H1 (cell line): ENCODE data around the gene CAPN10. TPM values are rescaled to one million over a fixed set of nuclear protein-coding genes. Genes with fewer than 3 reads are reported as not detected.

Experiments
- CEBPB ChIP-seq: IDR thresholded peaks from 2 replicates; pipeline ENCODE4 v1.6.1; 2012; ENCODE audit warnings: low read depth, low read length
- CHD2 ChIP-seq: IDR thresholded peaks from 2 replicates; pipeline ENCODE4 v1.6.1; 2012; ENCODE audit warnings: low read length, improper control_type of control experiment
- GTF2F1 ChIP-seq: IDR thresholded peaks from 2 replicates; pipeline ENCODE4 v1.6.1; 2012; ENCODE audit warnings: low read depth, low read length, improper control_type of control experiment, borderline replicate concordance
- TEAD4 ChIP-seq: IDR thresholded peaks from 2 replicates; pipeline ENCODE4 v1.6.1; 2012; ENCODE audit warnings: low read depth, low read length, inconsistent platforms, mixed read lengths
- polyA plus RNA-seq, 7 experiments: library from polyadenylated mRNA; depleted of rRNA in 3 of 7; stranded (reverse) in 5 of 7; unstranded in 2 of 7; fragments of >200 nt in 5 of 7; fragments of 200-250 nt in 2 of 7; gene quantifications; 1 replicate in 5 of 7; 2 replicates in 1 of 7; 4 replicates in 1 of 7; pipeline versions ENCODE4 v1.2.1 to v1.2.3, GENCODE V29; 2011 to 2013; ENCODE audit warnings: missing spikeins in 2 of 7, mixed read lengths in 2 of 7
- total RNA-seq: library from RNA; stranded (reverse); fragmentation: NEBNext Ultra II Directional; extraction: Animal tissue kit (Norgen Biotek cat#: 25700); gene quantifications from 2 replicates; pipeline ENCODE4 v1.2.1, GENCODE V29; 2021
- TF ChIP-seq, protein P1 (sequence below): fragments of 300-600 bp; sonication (generic); IDR thresholded peaks from 2 replicates; pipeline ENCODE4 v1.7.1; 2012; ENCODE audit warnings: low read length, moderate library complexity, mild to moderate bottlenecking, inconsistent platforms; ENCODE audit not compliant: insufficient replicate concordance
- TF ChIP-seq, protein P2 (sequence below), 3 experiments: IDR thresholded peaks; 1 replicate in 2 of 3; 2 replicates in 1 of 3; pipeline versions ENCODE4 v1.5.1 to v1.6.1; 2011; ENCODE audit warnings: low read length in 3 of 3, mild to moderate bottlenecking in 3 of 3, inconsistent platforms in 2 of 3, low read depth in 1 of 3, moderate library complexity in 1 of 3; ENCODE audit not compliant: insufficient read depth in 1 of 3; ENCODE audit errors: control extremely low read depth in 1 of 3

The CAPN10 gene
- total and polyA plus RNA-seq, 2 of the 8 experiments (the other 6 are each of a cell fraction or from before 2014, with no cell fraction given) = 30.7 to 39.8 TPM

DNA sequence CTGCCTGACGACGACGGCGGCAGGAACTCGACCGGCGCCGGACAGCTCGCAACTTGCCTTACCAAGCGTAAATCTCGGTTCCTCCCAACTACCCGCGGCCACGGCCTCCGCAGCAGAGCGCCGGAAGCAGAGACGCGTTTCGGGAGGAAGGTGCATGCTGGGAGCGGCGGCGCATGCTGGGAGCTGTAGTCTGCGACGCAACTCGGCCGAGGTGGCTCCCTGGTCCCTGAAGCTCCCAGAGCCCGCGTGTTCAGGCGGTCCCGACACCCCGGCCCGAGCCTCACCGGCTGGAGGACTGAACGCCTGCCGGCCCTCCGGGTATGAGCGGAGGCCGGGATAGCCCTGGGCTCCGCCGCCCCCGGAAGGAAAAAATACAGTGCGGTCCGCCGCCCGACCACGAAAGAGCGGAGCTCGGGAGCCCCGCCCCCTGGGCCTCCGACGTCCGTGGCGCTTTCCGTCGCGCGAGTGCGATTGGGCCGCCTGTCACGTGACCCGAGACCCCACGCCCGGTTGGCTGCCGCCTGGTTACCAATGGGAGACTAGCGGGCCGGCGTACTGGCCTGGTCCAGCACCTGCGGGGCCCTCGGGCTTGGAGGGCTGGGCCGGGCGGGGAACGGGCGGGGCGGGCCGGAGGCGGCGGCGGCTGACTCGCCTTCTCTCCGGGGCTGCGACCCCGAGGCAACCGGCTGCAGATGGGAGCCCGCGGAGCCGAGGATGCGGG is at the start of gene CAPN10 (continued):
- TF ChIP-seq, protein P1, sequence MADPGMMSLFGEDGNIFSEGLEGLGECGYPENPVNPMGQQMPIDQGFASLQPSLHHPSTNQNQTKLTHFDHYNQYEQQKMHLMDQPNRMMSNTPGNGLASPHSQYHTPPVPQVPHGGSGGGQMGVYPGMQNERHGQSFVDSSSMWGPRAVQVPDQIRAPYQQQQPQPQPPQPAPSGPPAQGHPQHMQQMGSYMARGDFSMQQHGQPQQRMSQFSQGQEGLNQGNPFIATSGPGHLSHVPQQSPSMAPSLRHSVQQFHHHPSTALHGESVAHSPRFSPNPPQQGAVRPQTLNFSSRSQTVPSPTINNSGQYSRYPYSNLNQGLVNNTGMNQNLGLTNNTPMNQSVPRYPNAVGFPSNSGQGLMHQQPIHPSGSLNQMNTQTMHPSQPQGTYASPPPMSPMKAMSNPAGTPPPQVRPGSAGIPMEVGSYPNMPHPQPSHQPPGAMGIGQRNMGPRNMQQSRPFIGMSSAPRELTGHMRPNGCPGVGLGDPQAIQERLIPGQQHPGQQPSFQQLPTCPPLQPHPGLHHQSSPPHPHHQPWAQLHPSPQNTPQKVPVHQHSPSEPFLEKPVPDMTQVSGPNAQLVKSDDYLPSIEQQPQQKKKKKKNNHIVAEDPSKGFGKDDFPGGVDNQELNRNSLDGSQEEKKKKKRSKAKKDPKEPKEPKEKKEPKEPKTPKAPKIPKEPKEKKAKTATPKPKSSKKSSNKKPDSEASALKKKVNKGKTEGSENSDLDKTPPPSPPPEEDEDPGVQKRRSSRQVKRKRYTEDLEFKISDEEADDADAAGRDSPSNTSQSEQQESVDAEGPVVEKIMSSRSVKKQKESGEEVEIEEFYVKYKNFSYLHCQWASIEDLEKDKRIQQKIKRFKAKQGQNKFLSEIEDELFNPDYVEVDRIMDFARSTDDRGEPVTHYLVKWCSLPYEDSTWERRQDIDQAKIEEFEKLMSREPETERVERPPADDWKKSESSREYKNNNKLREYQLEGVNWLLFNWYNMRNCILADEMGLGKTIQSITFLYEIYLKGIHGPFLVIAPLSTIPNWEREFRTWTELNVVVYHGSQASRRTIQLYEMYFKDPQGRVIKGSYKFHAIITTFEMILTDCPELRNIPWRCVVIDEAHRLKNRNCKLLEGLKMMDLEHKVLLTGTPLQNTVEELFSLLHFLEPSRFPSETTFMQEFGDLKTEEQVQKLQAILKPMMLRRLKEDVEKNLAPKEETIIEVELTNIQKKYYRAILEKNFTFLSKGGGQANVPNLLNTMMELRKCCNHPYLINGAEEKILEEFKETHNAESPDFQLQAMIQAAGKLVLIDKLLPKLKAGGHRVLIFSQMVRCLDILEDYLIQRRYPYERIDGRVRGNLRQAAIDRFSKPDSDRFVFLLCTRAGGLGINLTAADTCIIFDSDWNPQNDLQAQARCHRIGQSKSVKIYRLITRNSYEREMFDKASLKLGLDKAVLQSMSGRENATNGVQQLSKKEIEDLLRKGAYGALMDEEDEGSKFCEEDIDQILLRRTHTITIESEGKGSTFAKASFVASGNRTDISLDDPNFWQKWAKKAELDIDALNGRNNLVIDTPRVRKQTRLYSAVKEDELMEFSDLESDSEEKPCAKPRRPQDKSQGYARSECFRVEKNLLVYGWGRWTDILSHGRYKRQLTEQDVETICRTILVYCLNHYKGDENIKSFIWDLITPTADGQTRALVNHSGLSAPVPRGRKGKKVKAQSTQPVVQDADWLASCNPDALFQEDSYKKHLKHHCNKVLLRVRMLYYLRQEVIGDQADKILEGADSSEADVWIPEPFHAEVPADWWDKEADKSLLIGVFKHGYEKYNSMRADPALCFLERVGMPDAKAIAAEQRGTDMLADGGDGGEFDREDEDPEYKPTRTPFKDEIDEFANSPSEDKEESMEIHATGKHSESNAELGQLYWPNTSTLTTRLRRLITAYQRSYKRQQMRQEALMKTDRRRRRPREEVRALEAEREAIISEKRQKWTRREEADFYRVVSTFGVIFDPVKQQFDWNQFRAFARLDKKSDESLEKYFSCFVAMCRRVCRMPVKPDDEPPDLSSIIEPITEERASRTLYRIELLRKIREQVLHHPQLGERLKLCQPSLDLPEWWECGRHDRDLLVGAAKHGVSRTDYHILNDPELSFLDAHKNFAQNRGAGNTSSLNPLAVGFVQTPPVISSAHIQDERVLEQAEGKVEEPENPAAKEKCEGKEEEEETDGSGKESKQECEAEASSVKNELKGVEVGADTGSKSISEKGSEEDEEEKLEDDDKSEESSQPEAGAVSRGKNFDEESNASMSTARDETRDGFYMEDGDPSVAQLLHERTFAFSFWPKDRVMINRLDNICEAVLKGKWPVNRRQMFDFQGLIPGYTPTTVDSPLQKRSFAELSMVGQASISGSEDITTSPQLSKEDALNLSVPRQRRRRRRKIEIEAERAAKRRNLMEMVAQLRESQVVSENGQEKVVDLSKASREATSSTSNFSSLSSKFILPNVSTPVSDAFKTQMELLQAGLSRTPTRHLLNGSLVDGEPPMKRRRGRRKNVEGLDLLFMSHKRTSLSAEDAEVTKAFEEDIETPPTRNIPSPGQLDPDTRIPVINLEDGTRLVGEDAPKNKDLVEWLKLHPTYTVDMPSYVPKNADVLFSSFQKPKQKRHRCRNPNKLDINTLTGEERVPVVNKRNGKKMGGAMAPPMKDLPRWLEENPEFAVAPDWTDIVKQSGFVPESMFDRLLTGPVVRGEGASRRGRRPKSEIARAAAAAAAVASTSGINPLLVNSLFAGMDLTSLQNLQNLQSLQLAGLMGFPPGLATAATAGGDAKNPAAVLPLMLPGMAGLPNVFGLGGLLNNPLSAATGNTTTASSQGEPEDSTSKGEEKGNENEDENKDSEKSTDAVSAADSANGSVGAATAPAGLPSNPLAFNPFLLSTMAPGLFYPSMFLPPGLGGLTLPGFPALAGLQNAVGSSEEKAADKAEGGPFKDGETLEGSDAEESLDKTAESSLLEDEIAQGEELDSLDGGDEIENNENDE = no peak
- no peak for TF ChIP-seq CEBPB
- TF ChIP-seq GTF2F1 = peak; percentile 21; the same call in 1 of the 2 replicates
- peak; percentile 48; the same call in 1 of the 2 replicates for TF ChIP-seq CHD2
- TF ChIP-seq TEAD4 = no peak
- TF ChIP-seq, protein P2, sequence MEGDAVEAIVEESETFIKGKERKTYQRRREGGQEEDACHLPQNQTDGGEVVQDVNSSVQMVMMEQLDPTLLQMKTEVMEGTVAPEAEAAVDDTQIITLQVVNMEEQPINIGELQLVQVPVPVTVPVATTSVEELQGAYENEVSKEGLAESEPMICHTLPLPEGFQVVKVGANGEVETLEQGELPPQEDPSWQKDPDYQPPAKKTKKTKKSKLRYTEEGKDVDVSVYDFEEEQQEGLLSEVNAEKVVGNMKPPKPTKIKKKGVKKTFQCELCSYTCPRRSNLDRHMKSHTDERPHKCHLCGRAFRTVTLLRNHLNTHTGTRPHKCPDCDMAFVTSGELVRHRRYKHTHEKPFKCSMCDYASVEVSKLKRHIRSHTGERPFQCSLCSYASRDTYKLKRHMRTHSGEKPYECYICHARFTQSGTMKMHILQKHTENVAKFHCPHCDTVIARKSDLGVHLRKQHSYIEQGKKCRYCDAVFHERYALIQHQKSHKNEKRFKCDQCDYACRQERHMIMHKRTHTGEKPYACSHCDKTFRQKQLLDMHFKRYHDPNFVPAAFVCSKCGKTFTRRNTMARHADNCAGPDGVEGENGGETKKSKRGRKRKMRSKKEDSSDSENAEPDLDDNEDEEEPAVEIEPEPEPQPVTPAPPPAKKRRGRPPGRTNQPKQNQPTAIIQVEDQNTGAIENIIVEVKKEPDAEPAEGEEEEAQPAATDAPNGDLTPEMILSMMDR (IDR thresholded peaks at IDR 0.05; ENCODE audit: control extremely low read depth in 1 of 3, insufficient read depth in 1 of 3, low read depth in 1 of 3, low read length in 3 of 3) = no peak; a peak in 1 of 4 replicates
